Neural cell (in vitro differentiated cells): ENCODE measurements around the gene IFI30. TPM values are rescaled to one million over a fixed set of nuclear protein-coding genes. Genes with fewer than 3 reads are reported as not detected.

Experiments used
- H2AFZ ChIP-seq: fragments of 200-600, 300-800 bp; sonication (generic), shearing (Covaris generic); 2 replicates; pipeline ENCODE4 v1.6.0; 2014; ENCODE audit warnings: low read depth, mild to moderate bottlenecking, antibody characterized with exemption, low read length, moderate library complexity
- H3F3A ChIP-seq: fragments of 200-600 bp; shearing (Covaris generic); 2 replicates; pipeline ENCODE4 v1.6.1; 2016; ENCODE audit warnings: mild to moderate bottlenecking, moderate library complexity, mixed read lengths, antibody characterized with exemption, low read length; ENCODE audit not compliant: insufficient read depth, poor library complexity, severe bottlenecking
- H3K27ac ChIP-seq: fragments of 200-600, 300-800 bp; sonication (generic), shearing (Covaris generic); 2 replicates; pipeline ENCODE4 v1.5.1; 2014; ENCODE audit warnings: mild to moderate bottlenecking, low read length, moderate library complexity
- H3K27me3 ChIP-seq: fragments of 300-800, 200-600 bp; sonication (generic), shearing (Covaris generic); 2 replicates; pipeline ENCODE4 v1.6.0; 2014; ENCODE audit warnings: mild to moderate bottlenecking, low read depth, low read length, moderate library complexity; ENCODE audit not compliant: insufficient read depth
- H3K36me3 ChIP-seq: fragments of 300-800, 200-600 bp; sonication (generic), shearing (Covaris generic); 2 replicates; pipeline ENCODE4 v1.5.1; 2014; ENCODE audit warnings: mild to moderate bottlenecking, antibody characterized with exemption, low read length, moderate library complexity; ENCODE audit not compliant: insufficient read depth
- H3K4me2 ChIP-seq: fragments of 300-800, 200-600 bp; sonication (generic), shearing (Covaris generic); 2 replicates; pipeline ENCODE4 v1.6.0; 2014; ENCODE audit warnings: mild to moderate bottlenecking, low read length
- H3K4me3 ChIP-seq: fragments of 300-800, 200-600 bp; sonication (generic), shearing (Covaris generic); 2 replicates; pipeline ENCODE4 v1.5.1; 2014; ENCODE audit warnings: mild to moderate bottlenecking, low read length, moderate library complexity
- H3K79me2 ChIP-seq: fragments of 200-600 bp; shearing (Covaris generic); replicated peaks from 2 replicates; pipeline ENCODE4 v1.6.0; 2014; ENCODE audit warnings: mild to moderate bottlenecking, low read length, moderate library complexity; ENCODE audit not compliant: insufficient read depth
- H3K9ac ChIP-seq: fragments of 300-800, 200-600 bp; sonication (generic), shearing (Covaris generic); 2 replicates; pipeline ENCODE4 v1.6.1; 2016; ENCODE audit warnings: mild to moderate bottlenecking, low read length, mixed read lengths
- H3K9me2 ChIP-seq: fragments of 200-600 bp; shearing (Covaris generic); 2 replicates; pipeline ENCODE4 v1.6.1; 2016; ENCODE audit warnings: mild to moderate bottlenecking, low read length, mixed read lengths; ENCODE audit not compliant: insufficient read depth
- H3K9me3 ChIP-seq: fragments of 200-600, 300-800 bp; sonication (generic), shearing (Covaris generic); 2 replicates; pipeline ENCODE4 v1.6.1; 2016; ENCODE audit warnings: mild to moderate bottlenecking, mixed run types, low read length, moderate library complexity, mixed read lengths
- H4K20me1 ChIP-seq: fragments of 200-600 bp; shearing (Covaris generic); 2 replicates; pipeline ENCODE4 v1.6.1; 2016; ENCODE audit warnings: mild to moderate bottlenecking, mixed run types; ENCODE audit not compliant: insufficient read depth
- CTCF ChIP-seq: fragments of 450-650 bp; IDR thresholded peaks from 2 replicates; pipeline ENCODE4 v1.5.1; 2014; ENCODE audit warnings: antibody characterized with exemption, mild to moderate bottlenecking, moderate library complexity; ENCODE audit not compliant: poor library complexity, severe bottlenecking
- EP300 ChIP-seq: fragments of 450-650 bp; conservative IDR thresholded peaks from 2 replicates; pipeline ENCODE4 v1.6.1; 2014; ENCODE audit warnings: antibody characterized with exemption, mild to moderate bottlenecking, moderate library complexity; ENCODE audit not compliant: poor library complexity, severe bottlenecking
- EZH2 ChIP-seq: fragments of 200-600, 300-800 bp; shearing (Covaris generic), sonication (generic); IDR thresholded peaks from 2 replicates; pipeline ENCODE4 v1.6.1; 2014; ENCODE audit warnings: antibody characterized with exemption, low read length, borderline replicate concordance, mild to moderate bottlenecking; ENCODE audit not compliant: insufficient read depth, poor library complexity, severe bottlenecking
- MXI1 ChIP-seq: fragments of 450-650 bp; conservative IDR thresholded peaks from 2 replicates; pipeline ENCODE4 v1.6.1; 2014; ENCODE audit warnings: antibody characterized with exemption, mild to moderate bottlenecking; ENCODE audit not compliant: poor library complexity, severe bottlenecking
- POLR2AphosphoS5 ChIP-seq: IDR thresholded peaks from 2 replicates; pipeline ENCODE4 v1.6.1; 2012
- RAD21 ChIP-seq: fragments of 450-650 bp; conservative IDR thresholded peaks from 2 replicates; pipeline ENCODE4 v1.6.1; 2014; ENCODE audit warnings: antibody characterized with exemption, mild to moderate bottlenecking, moderate library complexity
- REST ChIP-seq: IDR thresholded peaks from 2 replicates; pipeline ENCODE4 v1.6.1; 2012; ENCODE audit warnings: borderline replicate concordance
- SMC3 ChIP-seq: fragments of 450-650 bp; conservative IDR thresholded peaks from 2 replicates; pipeline ENCODE4 v1.6.1; 2014; ENCODE audit warnings: antibody characterized with exemption, mild to moderate bottlenecking, moderate library complexity; ENCODE audit not compliant: poor library complexity
- TAF1 ChIP-seq: IDR thresholded peaks from 2 replicates; pipeline ENCODE4 v1.6.1; 2012; ENCODE audit warnings: low read depth
- polyA plus RNA-seq: library from polyadenylated mRNA; depleted of rRNA; stranded (reverse); fragments of >200 nt; gene quantifications from 2 replicates; pipeline ENCODE4 v1.2.3, GENCODE V29; 2014

The IFI30 gene
- polyA plus RNA-seq, 1 donor from 2014 or later = 0.82 TPM

- H3K36me3 ChIP-seq = no peaks in the 10 kb centered on the region
- no peak overlapping the region for H3K4me2 ChIP-seq
- no peaks in the 10 kb centered on the region for H3K9me3 ChIP-seq
- H3K27me3 ChIP-seq = peaks cover 5% of the 10 kb centered on the region
- H3K79me2 ChIP-seq = no peaks in the 10 kb centered on the region
- H3K9ac ChIP-seq = no peak overlapping the region
- no peaks in the 10 kb centered on the region for H4K20me1 ChIP-seq
- no peak for TF ChIP-seq CTCF
- no peak for TF ChIP-seq EZH2
- no peak for TF ChIP-seq TAF1
- TF ChIP-seq EP300 = no peak
- TF ChIP-seq REST = no peak
- no peak for TF ChIP-seq MXI1
- no peak for TF ChIP-seq RAD21
- H3F3A ChIP-seq = no peaks in the 10 kb centered on the region
- H3K27ac ChIP-seq = no peak overlapping the region
- no peaks in the 10 kb centered on the region for H3K9me2 ChIP-seq
- no peak overlapping the region for H2AFZ ChIP-seq
- no peak overlapping the region for H3K4me3 ChIP-seq
These were observed 45.0 kb downstream of the IFI30 start for GRCh38 chr19:18218600-18218999.

GRCh38 chr19:18219911-18220631, 46.5 kb downstream of the IFI30 start:
- Histone ChIP-seq H3K36me3 (no peaks in the 10 kb centered on the region), H3K4me3 (no peak overlapping the region), H3K27ac (no peak overlapping the region), H3K9me2 (no peaks in the 10 kb centered on the region), H3K27me3 (peaks cover 18% of the 10 kb centered on the region), H3F3A (no peaks in the 10 kb centered on the region), H4K20me1 (no peaks in the 10 kb centered on the region), H2AFZ (no peak overlapping the region), H3K9ac (no peak overlapping the region), H3K9me3 (no peaks in the 10 kb centered on the region), H3K4me2 (no peak overlapping the region), H3K79me2 (no peaks in the 10 kb centered on the region)
- no peak for TF ChIP-seq POLR2AphosphoS5
- TF ChIP-seq RAD21 = no peak
- no peak for TF ChIP-seq REST
- no peak for TF ChIP-seq EP300
- TF ChIP-seq EZH2 = no peak
- no peak for TF ChIP-seq SMC3
- no peak for TF ChIP-seq MXI1
- TF ChIP-seq CTCF = no peak
- no peak for TF ChIP-seq TAF1
